HCT116 (cell line): ENCODE measurements around the gene TNC.

Experiments
- EZH2 ChIP-seq: fragments of 200-600 bp; sonication (generic); IDR thresholded peaks from 2 replicates; pipeline ENCODE4 v1.6.1; 2017; ENCODE audit warnings: antibody characterized with exemption, mixed run types
- EZH2phosphoT487 ChIP-seq: fragments of 200-600 bp; IDR thresholded peaks from 2 replicates; pipeline ENCODE4 v1.6.1; 2018; ENCODE audit warnings: antibody characterized with exemption, borderline replicate concordance
- JUND ChIP-seq: IDR thresholded peaks from 2 replicates; pipeline ENCODE4 v1.6.1; 2012
- MAX ChIP-seq: IDR thresholded peaks from 2 replicates; pipeline ENCODE4 v1.6.1; 2012
- POLR2A ChIP-seq: IDR thresholded peaks from 2 replicates; pipeline ENCODE4 v1.7.0; 2011; ENCODE audit warnings: borderline replicate concordance; ENCODE audit not compliant: insufficient read depth, insufficient read length; ENCODE audit errors: extremely low read depth
- POLR2AphosphoS5 ChIP-seq: IDR thresholded peaks from 2 replicates; pipeline ENCODE4 v1.6.1; 2011; ENCODE audit warnings: mild to moderate bottlenecking, low read depth, low read length, moderate library complexity
- RAD21 ChIP-seq: IDR thresholded peaks from 2 replicates; pipeline ENCODE4 v1.6.1; 2012; ENCODE audit warnings: low read depth, mild to moderate bottlenecking
- YY1 ChIP-seq: IDR thresholded peaks from 2 replicates; pipeline ENCODE4 v1.6.1; 2011; ENCODE audit warnings: low read length, low read depth, moderate library complexity, mild to moderate bottlenecking; ENCODE audit not compliant: insufficient replicate concordance; ENCODE audit errors: extremely low read depth
- TF ChIP-seq, protein P1 (sequence below), 3 experiments: fragments of 200-600 bp in 1 of 3; sonication (generic) in 1 of 3; IDR thresholded peaks in 2 of 3; conservative IDR thresholded peaks in 1 of 3; 2 replicates each; pipeline ENCODE4 v1.5.1; 2012 to 2017; ENCODE audit warnings: low read depth in 2 of 3, low read length in 2 of 3, antibody characterized with exemption in 1 of 3, borderline replicate concordance in 1 of 3, control low read depth in 1 of 3, mild to moderate bottlenecking in 1 of 3, mixed read lengths in 1 of 3, mixed run types in 1 of 3, moderate library complexity in 1 of 3; ENCODE audit not compliant: insufficient read depth in 1 of 3
- TF ChIP-seq, protein P2 (sequence below): IDR thresholded peaks from 2 replicates; pipeline ENCODE4 v1.6.1; 2011; ENCODE audit warnings: mild to moderate bottlenecking, low read length, moderate library complexity; ENCODE audit not compliant: insufficient replicate concordance; ENCODE audit errors: extremely low read depth
- TF ChIP-seq, protein P3 (sequence below): IDR thresholded peaks from 2 replicates; pipeline ENCODE4 v1.6.1; 2012; ENCODE audit warnings: low read depth

GRCh38 chr9:115068031-115068430, 49.9 kb downstream of the TNC start:
- TF ChIP-seq, protein P1, sequence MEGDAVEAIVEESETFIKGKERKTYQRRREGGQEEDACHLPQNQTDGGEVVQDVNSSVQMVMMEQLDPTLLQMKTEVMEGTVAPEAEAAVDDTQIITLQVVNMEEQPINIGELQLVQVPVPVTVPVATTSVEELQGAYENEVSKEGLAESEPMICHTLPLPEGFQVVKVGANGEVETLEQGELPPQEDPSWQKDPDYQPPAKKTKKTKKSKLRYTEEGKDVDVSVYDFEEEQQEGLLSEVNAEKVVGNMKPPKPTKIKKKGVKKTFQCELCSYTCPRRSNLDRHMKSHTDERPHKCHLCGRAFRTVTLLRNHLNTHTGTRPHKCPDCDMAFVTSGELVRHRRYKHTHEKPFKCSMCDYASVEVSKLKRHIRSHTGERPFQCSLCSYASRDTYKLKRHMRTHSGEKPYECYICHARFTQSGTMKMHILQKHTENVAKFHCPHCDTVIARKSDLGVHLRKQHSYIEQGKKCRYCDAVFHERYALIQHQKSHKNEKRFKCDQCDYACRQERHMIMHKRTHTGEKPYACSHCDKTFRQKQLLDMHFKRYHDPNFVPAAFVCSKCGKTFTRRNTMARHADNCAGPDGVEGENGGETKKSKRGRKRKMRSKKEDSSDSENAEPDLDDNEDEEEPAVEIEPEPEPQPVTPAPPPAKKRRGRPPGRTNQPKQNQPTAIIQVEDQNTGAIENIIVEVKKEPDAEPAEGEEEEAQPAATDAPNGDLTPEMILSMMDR (IDR thresholded peaks at IDR 0.05 in 2 of 3, conservative IDR thresholded peaks at IDR 0.05 in 1 of 3; ENCODE audit: borderline replicate concordance in 1 of 3, insufficient read depth in 1 of 3, low read depth in 2 of 3, low read length in 2 of 3) = no peak
- TF ChIP-seq MAX = no peak
- TF ChIP-seq RAD21 = no peak
- TF ChIP-seq, protein P2, sequence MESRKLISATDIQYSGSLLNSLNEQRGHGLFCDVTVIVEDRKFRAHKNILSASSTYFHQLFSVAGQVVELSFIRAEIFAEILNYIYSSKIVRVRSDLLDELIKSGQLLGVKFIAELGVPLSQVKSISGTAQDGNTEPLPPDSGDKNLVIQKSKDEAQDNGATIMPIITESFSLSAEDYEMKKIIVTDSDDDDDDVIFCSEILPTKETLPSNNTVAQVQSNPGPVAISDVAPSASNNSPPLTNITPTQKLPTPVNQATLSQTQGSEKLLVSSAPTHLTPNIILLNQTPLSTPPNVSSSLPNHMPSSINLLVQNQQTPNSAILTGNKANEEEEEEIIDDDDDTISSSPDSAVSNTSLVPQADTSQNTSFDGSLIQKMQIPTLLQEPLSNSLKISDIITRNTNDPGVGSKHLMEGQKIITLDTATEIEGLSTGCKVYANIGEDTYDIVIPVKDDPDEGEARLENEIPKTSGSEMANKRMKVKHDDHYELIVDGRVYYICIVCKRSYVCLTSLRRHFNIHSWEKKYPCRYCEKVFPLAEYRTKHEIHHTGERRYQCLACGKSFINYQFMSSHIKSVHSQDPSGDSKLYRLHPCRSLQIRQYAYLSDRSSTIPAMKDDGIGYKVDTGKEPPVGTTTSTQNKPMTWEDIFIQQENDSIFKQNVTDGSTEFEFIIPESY = no peak
- no peak for TF ChIP-seq YY1
- TF ChIP-seq, protein P3, sequence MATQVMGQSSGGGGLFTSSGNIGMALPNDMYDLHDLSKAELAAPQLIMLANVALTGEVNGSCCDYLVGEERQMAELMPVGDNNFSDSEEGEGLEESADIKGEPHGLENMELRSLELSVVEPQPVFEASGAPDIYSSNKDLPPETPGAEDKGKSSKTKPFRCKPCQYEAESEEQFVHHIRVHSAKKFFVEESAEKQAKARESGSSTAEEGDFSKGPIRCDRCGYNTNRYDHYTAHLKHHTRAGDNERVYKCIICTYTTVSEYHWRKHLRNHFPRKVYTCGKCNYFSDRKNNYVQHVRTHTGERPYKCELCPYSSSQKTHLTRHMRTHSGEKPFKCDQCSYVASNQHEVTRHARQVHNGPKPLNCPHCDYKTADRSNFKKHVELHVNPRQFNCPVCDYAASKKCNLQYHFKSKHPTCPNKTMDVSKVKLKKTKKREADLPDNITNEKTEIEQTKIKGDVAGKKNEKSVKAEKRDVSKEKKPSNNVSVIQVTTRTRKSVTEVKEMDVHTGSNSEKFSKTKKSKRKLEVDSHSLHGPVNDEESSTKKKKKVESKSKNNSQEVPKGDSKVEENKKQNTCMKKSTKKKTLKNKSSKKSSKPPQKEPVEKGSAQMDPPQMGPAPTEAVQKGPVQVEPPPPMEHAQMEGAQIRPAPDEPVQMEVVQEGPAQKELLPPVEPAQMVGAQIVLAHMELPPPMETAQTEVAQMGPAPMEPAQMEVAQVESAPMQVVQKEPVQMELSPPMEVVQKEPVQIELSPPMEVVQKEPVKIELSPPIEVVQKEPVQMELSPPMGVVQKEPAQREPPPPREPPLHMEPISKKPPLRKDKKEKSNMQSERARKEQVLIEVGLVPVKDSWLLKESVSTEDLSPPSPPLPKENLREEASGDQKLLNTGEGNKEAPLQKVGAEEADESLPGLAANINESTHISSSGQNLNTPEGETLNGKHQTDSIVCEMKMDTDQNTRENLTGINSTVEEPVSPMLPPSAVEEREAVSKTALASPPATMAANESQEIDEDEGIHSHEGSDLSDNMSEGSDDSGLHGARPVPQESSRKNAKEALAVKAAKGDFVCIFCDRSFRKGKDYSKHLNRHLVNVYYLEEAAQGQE = no peak
- no peak for TF ChIP-seq POLR2AphosphoS5
- no peak for TF ChIP-seq POLR2A
- no peak for TF ChIP-seq EZH2phosphoT487
- TF ChIP-seq EZH2 = no peak
- no peak for TF ChIP-seq JUND
